ENCODE results near the gene HIBADH.

Gene HIBADH

DNA sequence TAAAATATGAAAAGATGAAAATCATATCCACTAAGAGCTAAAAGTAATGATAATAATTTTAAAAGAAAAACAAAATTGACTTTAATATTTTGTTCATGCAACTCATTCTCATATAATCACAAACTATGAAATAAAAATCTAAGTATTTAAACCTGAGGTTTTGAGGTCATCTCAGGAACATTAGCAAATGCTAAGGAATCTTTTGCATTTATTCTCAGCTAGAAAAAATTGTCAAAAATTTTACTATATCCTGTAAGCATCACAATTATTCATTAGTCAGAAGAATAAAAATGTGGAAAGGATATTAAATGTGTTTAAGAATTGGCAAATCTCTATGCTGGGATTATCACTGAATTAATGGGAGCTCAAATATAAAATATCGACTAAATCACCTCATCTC, 40.5 kb upstream of the HIBADH start:
- TF ChIP-seq CTCF (conservative IDR thresholded peaks at IDR 0.05; ENCODE audit: low read length) = no peak
- no peak overlapping the region for H3K4me3 ChIP-seq (ENCODE audit: low read length)
- DNase-seq (ENCODE audit: low read depth) = no peak

DNA sequence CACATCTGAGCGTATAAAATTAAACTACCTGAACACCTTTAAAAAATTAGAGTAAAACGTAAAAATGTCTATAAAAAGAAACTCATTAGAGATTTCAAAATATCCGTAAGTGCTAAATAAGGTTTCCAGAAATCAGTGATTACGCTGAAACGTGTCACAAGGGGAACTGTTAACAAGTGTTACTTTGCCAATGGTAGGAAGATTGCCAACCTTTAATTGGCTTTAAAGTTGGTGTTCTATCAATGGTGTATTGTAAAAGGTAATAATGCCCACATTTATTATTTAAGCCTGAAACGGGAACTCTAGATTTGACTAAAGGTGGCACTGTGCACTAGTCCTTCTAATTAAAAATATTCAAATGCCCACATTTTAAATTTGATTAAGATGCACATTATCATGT, 37.8 kb upstream of the HIBADH start:
- no peak for TF ChIP-seq CTCF (conservative IDR thresholded peaks at IDR 0.05; ENCODE audit: low read length)
- DNase-seq (ENCODE audit: low read depth) = no peak
- no peak overlapping the region for H3K4me3 ChIP-seq (ENCODE audit: low read length)

DNA sequence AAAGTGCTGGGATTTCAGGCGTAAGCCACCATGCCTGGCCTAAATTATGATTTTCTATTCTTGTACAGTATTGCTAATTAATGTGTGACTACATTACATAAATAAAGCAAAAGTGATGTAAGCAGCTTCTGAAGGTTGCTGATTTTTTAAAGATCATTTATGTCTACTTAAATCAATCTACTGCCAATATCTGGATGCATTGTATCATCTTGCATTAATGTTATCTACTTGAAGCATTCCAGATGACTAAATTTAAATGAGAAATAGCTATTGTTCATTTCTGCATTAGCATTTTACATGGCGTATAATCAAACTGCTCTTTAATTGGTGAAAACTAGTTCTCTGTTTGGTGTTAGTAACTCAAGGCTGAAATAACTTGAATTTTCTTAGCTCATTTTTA, 37.1 kb upstream of the HIBADH start:
- TF ChIP-seq CTCF (conservative IDR thresholded peaks at IDR 0.05; ENCODE audit: low read length) = no peak
- H3K4me3 ChIP-seq (ENCODE audit: low read length) = no peak overlapping the region
- no peak for DNase-seq (ENCODE audit: low read depth)

GRCh38 chr7:27697861-27698430, 35.3 kb upstream of the HIBADH start:
- DNase-seq (ENCODE audit: low read depth) = no peak
- TF ChIP-seq CTCF (conservative IDR thresholded peaks at IDR 0.05; ENCODE audit: low read length) = no peak
- no peak overlapping the region for H3K4me3 ChIP-seq (ENCODE audit: low read length)

DNA sequence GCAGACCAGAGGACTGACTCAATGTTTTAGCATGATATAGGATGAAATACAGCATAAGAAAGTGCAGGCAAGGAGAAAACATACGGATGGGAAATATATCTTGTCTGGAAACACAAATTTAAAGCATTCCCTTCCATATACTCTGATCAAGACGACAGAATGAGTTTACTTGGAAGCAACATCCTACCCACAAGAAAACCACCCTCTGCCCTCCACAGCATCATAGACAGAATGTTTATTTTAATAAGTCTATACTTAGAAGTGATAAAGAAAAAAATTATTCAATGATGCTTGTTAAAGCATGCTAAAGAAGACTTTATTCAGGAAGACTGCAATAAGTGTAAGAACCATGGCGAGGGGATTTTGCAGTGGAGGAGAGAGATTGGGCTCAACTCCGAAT, 32.4 kb upstream of the HIBADH start:
- DNase-seq (ENCODE audit: low read depth) = no peak
- H3K4me3 ChIP-seq (ENCODE audit: low read length) = no peak overlapping the region
- TF ChIP-seq CTCF (conservative IDR thresholded peaks at IDR 0.05; ENCODE audit: low read length) = no peak

DNA sequence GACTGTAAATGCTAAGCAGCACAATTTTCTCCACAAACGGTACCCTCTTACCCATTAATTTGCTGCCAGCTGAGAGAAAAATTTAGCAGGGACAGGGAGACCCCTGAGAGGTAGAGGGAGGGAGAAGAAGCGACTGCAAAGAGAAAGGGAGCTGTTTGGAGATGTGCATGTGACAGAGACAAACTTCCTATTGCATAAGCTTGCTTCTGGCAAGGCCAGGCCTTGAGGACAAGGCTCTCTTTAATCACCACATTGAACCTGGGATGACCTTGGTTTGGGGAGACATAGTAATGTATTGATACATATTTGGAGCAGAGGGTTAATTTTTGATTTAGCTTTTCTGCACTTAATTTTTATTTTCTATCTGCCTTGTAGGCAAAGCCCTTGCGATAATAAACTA, 31.1 kb upstream of the HIBADH start:
- DNase-seq (ENCODE audit: low read depth) = peak; percentile 40
- TF ChIP-seq CTCF (conservative IDR thresholded peaks at IDR 0.05; ENCODE audit: low read length) = no peak
- no peak overlapping the region for H3K4me3 ChIP-seq (ENCODE audit: low read length)

- H3K4me3 ChIP-seq (ENCODE audit: low read length) = no peak overlapping the region
- no peak for DNase-seq (ENCODE audit: low read depth)
- no peak for TF ChIP-seq CTCF (conservative IDR thresholded peaks at IDR 0.05; ENCODE audit: low read length)
Observed at GRCh38 chr7:27690649-27691048, 28.0 kb upstream of the HIBADH start.
